Measurements from ENCODE around the gene VSTM2L. TPM values are rescaled to one million over a fixed set of nuclear protein-coding genes. Genes with fewer than 3 reads are reported as not detected.

VSTM2L gene
- total RNA-seq, 2 donors from 2014 or later: 1.4 to 2.9 TPM

DNA sequence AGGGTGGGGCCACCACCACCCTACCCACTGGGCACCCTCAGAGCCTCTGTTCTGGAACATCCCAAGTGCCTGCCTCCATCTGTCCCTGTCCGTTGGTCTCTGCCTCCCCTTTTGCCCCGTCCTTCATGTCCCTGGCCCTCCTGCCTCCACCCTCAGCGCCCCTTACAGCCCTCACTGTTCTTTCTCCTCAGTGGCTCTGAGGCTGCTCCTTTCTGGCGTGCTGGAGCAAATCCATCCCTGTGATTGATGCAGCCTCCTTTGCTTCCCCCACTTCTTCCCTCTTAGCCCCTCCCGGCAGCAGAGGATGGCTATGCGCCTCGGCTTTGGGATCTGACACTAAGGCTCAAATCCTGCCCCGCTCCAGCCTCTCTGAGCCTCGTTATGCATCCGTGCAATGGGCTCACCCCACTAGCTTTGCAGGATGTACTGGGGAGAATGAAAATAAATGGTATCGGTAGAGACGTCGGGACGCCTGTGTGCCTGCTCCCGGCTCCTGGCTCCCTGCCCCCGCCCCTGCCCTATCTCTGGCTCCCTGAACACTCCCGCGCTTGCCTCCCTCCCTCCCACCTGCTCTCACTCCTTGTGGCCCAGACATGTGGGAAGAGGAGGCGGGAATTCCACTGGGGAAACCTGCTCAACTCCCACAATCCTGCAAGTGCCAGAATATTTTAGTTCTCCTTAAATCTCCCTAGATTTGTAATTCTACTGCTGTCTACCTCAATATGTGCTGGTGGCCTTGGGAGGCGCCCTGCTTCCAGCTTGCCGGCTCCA, 13.1 kb downstream of the VSTM2L start:
- peaks cover 17% of the 10 kb centered on the region for H3K27me3 ChIP-seq (ENCODE audit: control insufficient read depth, insufficient read depth, low read length, poor library complexity, severe bottlenecking)

DNA sequence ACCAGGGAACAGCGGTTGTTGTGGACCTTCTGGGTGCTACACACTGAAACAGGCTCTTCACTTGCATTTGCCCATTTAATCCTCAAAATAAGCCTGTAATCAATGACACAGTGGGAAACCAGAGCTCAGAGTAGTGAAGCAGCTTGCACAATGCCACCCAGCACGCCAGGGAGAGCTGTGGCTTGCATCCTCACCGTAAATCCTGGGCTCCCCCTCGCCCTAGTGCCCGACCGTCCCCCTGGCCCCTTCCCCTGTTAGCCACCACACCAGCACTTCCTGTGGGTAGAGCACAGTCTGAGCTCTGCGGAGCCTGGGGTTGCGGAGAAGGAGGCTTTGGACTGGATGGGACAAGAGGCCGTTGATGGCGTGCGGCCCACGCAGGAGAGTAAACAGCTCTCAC, 14.5 kb downstream of the VSTM2L start:
- H3K4me3 ChIP-seq (ENCODE audit: low read length): no peak overlapping the region
- 79 to 94% methylated on average over 7 to 12 of the region's 12 CpGs for WGBS, 2 experiments (ENCODE audit: insufficient coverage in 1 of 2, insufficient read length in 1 of 2)
- Mint-ChIP-seq H3K27me3 (ENCODE audit: insufficient read depth) (peaks cover 23% of the 10 kb centered on the region), H3K27ac (no peak overlapping the region), H3K9me3 (no peaks in the 10 kb centered on the region), H3K4me1 (peaks cover 26% of the 10 kb centered on the region), H3K36me3 (ENCODE audit: low read depth) (no peaks in the 10 kb centered on the region), H3K4me3 (no peak overlapping the region)
- no peak overlapping the region for H3K27ac ChIP-seq (ENCODE audit: low read depth, low read length)
- TF ChIP-seq, protein P1, sequence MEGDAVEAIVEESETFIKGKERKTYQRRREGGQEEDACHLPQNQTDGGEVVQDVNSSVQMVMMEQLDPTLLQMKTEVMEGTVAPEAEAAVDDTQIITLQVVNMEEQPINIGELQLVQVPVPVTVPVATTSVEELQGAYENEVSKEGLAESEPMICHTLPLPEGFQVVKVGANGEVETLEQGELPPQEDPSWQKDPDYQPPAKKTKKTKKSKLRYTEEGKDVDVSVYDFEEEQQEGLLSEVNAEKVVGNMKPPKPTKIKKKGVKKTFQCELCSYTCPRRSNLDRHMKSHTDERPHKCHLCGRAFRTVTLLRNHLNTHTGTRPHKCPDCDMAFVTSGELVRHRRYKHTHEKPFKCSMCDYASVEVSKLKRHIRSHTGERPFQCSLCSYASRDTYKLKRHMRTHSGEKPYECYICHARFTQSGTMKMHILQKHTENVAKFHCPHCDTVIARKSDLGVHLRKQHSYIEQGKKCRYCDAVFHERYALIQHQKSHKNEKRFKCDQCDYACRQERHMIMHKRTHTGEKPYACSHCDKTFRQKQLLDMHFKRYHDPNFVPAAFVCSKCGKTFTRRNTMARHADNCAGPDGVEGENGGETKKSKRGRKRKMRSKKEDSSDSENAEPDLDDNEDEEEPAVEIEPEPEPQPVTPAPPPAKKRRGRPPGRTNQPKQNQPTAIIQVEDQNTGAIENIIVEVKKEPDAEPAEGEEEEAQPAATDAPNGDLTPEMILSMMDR (conservative IDR thresholded peaks at IDR 0.05): no peak
- no peaks in the 10 kb centered on the region for H3K9me3 ChIP-seq (ENCODE audit: control insufficient read depth, low read length)
- no peak for DNase-seq
- no peaks in the 10 kb centered on the region for H3K36me3 ChIP-seq (ENCODE audit: control insufficient read depth, insufficient read depth, low read length)
- peaks cover 11% of the 10 kb centered on the region for H3K27me3 ChIP-seq (ENCODE audit: control insufficient read depth, insufficient read depth, low read length, poor library complexity, severe bottlenecking)
- H3K9ac ChIP-seq (ENCODE audit: extremely low read depth, low read length, poor library complexity, severe bottlenecking): no peak overlapping the region
- H3K4me1 ChIP-seq (ENCODE audit: control insufficient read depth, insufficient read depth, low read length): peaks cover 5% of the 10 kb centered on the region

More for the DNA sequence above, 13.1 kb downstream of the VSTM2L start:
- WGBS, 2 experiments (ENCODE audit: insufficient coverage in 1 of 2, insufficient read length in 1 of 2): 39 to 48% methylated on average over 7 to 21 of the region's 21 CpGs
- H3K36me3 ChIP-seq (ENCODE audit: control insufficient read depth, insufficient read depth, low read length): no peaks in the 10 kb centered on the region
- no peak overlapping the region for H3K9ac ChIP-seq (ENCODE audit: extremely low read depth, low read length, poor library complexity, severe bottlenecking)
- no peak overlapping the region for H3K27ac ChIP-seq (ENCODE audit: low read depth, low read length)
- H3K4me1 ChIP-seq (ENCODE audit: control insufficient read depth, insufficient read depth, low read length): peaks cover 5% of the 10 kb centered on the region
- peak overlapping the region; percentile 48 for H3K27ac Mint-ChIP-seq
- no peak overlapping the region for H3K4me3 ChIP-seq (ENCODE audit: low read length)
- peak; percentile 71 for DNase-seq
- H3K27me3 Mint-ChIP-seq (ENCODE audit: insufficient read depth): peaks cover 32% of the 10 kb centered on the region
- H3K4me3 Mint-ChIP-seq: peak overlapping the region; percentile 53
- no peaks in the 10 kb centered on the region for H3K36me3 Mint-ChIP-seq (ENCODE audit: low read depth)
- H3K4me1 Mint-ChIP-seq: peaks cover 34% of the 10 kb centered on the region
- TF ChIP-seq, protein P1 (conservative IDR thresholded peaks at IDR 0.05): no peak
- no peaks in the 10 kb centered on the region for H3K9me3 Mint-ChIP-seq
- H3K9me3 ChIP-seq (ENCODE audit: control insufficient read depth, low read length): no peaks in the 10 kb centered on the region

DNA sequence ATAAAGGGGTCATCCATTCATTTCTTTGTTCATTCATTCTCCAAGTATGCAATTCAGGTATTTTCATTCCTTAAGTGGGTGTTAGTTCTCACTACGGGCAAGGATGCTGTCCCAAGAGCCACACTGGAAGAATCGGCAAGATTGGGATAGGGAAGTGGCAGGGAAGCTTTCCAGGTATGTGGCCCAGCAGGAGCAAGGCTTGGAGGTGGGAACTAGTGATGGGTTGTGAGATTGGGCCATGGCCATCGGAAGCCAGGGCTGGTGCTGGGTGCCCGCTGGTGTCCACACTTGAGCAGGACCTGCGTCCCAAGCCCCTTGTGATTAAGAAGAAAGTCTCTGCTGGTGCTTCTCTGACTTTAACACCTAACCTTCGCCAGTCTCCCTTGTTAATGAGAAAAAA, 15.1 kb downstream of the VSTM2L start:
- H3K4me1 ChIP-seq (ENCODE audit: control insufficient read depth, insufficient read depth, low read length): peaks cover 5% of the 10 kb centered on the region
- no peak overlapping the region for H3K4me3 ChIP-seq (ENCODE audit: low read length)
- DNase-seq: peak; percentile 59
- peaks cover 18% of the 10 kb centered on the region for H3K27me3 Mint-ChIP-seq (ENCODE audit: insufficient read depth)
- no peaks in the 10 kb centered on the region for H3K36me3 ChIP-seq (ENCODE audit: control insufficient read depth, insufficient read depth, low read length)
- no peaks in the 10 kb centered on the region for H3K9me3 Mint-ChIP-seq
- H3K4me1 Mint-ChIP-seq: peaks cover 26% of the 10 kb centered on the region
- H3K9ac ChIP-seq (ENCODE audit: extremely low read depth, low read length, poor library complexity, severe bottlenecking): no peak overlapping the region
- no peak overlapping the region for H3K4me3 Mint-ChIP-seq
- no peaks in the 10 kb centered on the region for H3K9me3 ChIP-seq (ENCODE audit: control insufficient read depth, low read length)
- H3K27ac ChIP-seq (ENCODE audit: low read depth, low read length): no peak overlapping the region
- WGBS, 2 experiments (ENCODE audit: insufficient coverage in 1 of 2, insufficient read length in 1 of 2): 85 to 88% methylated on average over 5 to 6 of the region's 6 CpGs
- no peak overlapping the region for H3K27ac Mint-ChIP-seq
- H3K27me3 ChIP-seq (ENCODE audit: control insufficient read depth, insufficient read depth, low read length, poor library complexity, severe bottlenecking): peaks cover 5% of the 10 kb centered on the region
- TF ChIP-seq, protein P1 (conservative IDR thresholded peaks at IDR 0.05): no peak
- no peaks in the 10 kb centered on the region for H3K36me3 Mint-ChIP-seq (ENCODE audit: low read depth)
